ENCODE data around the gene RGMA.

The RGMA gene

DNA sequence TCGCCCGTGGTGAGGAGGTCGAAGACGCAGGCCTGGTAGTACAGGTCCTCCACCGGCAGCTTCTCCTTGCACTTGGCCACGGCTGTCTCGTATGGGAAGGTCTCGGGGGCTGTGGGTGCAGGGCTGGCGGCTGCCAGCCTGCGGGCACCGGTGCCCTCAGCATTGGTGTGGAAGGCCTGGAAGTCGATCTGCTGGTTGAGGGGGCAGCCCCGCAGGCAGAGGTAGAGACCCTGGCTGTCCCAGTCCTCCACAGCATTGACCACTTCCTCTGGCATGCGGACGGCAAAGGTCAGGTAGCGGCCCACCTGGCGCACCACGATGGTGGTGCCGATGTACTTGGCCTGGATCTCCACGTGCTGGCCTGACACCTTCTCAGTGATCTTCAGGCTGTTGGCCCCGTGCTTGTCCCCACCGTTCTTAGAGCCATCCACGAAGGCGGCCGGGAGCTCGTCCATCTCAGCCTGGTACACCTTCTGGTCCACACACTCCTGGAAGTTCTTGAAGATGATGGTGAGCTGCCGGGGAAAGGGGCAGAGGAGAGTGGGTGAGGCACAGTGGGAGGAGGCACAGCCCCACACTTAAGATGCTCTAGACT lies 43.7 kb downstream of the RGMA start:
- no peaks in the 10 kb centered on the region for H4K20me1 ChIP-seq (ENCODE audit: insufficient read depth)
- H3K36me3 ChIP-seq (ENCODE audit: insufficient read depth) = no peaks in the 10 kb centered on the region
- no peak overlapping the region for H3K9ac ChIP-seq
- no peak overlapping the region for H3K4me3 ChIP-seq (IDR thresholded peaks at IDR 0.05; ENCODE audit: insufficient read depth, low read depth, low read length)
- TF ChIP-seq, protein P1, sequence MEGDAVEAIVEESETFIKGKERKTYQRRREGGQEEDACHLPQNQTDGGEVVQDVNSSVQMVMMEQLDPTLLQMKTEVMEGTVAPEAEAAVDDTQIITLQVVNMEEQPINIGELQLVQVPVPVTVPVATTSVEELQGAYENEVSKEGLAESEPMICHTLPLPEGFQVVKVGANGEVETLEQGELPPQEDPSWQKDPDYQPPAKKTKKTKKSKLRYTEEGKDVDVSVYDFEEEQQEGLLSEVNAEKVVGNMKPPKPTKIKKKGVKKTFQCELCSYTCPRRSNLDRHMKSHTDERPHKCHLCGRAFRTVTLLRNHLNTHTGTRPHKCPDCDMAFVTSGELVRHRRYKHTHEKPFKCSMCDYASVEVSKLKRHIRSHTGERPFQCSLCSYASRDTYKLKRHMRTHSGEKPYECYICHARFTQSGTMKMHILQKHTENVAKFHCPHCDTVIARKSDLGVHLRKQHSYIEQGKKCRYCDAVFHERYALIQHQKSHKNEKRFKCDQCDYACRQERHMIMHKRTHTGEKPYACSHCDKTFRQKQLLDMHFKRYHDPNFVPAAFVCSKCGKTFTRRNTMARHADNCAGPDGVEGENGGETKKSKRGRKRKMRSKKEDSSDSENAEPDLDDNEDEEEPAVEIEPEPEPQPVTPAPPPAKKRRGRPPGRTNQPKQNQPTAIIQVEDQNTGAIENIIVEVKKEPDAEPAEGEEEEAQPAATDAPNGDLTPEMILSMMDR (conservative IDR thresholded peaks at IDR 0.05; ENCODE audit: low read depth, low read length) = no peak
- H3K4me2 ChIP-seq = no peak overlapping the region
- H2AFZ ChIP-seq (ENCODE audit: low read depth) = no peak overlapping the region
- no peaks in the 10 kb centered on the region for H3K79me2 ChIP-seq (ENCODE audit: insufficient read depth, low read depth)
- no peaks in the 10 kb centered on the region for H3K27me3 ChIP-seq (ENCODE audit: insufficient read depth, low read depth)
- no peaks in the 10 kb centered on the region for H3K4me1 ChIP-seq (ENCODE audit: low read depth, poor library complexity, severe bottlenecking)
- H3K27ac ChIP-seq = no peak overlapping the region

DNA sequence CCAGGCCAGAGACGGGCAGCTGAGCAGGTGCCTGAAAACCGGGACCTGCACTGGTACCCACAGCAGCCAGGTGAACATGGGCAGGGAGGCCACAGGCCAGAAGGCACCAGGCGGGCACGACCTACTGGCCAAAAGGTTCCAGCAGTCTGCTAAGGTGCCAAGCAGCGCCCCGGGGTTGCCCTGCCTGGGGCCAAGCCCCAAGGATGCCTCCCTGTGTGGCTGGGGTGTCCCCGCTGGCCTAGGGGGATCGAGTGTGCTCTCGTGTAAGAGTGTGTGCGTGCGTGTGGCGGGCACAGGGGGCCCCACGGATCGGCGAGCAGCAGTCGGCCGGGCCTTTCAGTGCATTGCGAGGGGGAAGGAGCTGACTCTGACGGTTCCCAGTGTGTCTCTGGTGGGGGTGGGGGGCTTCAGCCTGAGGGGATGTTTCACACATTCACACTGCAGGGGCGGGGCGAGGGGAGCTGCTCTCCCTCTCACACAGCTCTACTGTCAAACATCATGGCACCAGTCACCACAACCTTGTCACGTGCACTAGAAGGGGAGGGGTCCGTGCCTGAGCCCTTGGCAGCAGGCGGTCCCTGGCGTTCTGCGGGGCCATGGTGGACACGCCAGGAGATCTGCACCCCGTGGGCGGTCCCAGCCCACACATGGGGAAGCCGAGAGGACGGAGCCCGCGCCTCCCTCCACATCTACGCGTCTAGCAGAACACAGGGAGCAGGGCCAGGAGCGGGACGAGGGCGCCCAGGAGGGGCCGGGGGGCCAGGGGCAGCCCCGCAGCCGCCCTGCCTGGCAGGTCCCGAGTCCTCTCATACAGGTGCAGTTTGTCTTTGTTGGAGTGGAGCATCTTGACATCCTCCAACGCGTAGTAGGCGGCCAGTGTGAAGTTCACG lies 44.5 kb downstream of the RGMA start:
- Histone ChIP-seq H3K27me3 (ENCODE audit: insufficient read depth, low read depth) (no peaks in the 10 kb centered on the region), H3K36me3 (ENCODE audit: insufficient read depth) (no peaks in the 10 kb centered on the region), H3K4me1 (ENCODE audit: low read depth, poor library complexity, severe bottlenecking) (no peaks in the 10 kb centered on the region), H3K4me3 (IDR thresholded peaks at IDR 0.05; ENCODE audit: insufficient read depth, low read depth, low read length) (no peak overlapping the region), H3K27ac (no peak overlapping the region), H2AFZ (ENCODE audit: low read depth) (no peak overlapping the region), H3K79me2 (ENCODE audit: insufficient read depth, low read depth) (no peaks in the 10 kb centered on the region), H3K4me2 (no peak overlapping the region), H3K9ac (no peak overlapping the region), H4K20me1 (ENCODE audit: insufficient read depth) (no peaks in the 10 kb centered on the region)
- TF ChIP-seq, protein P1 (conservative IDR thresholded peaks at IDR 0.05; ENCODE audit: low read depth, low read length) = no peak

DNA sequence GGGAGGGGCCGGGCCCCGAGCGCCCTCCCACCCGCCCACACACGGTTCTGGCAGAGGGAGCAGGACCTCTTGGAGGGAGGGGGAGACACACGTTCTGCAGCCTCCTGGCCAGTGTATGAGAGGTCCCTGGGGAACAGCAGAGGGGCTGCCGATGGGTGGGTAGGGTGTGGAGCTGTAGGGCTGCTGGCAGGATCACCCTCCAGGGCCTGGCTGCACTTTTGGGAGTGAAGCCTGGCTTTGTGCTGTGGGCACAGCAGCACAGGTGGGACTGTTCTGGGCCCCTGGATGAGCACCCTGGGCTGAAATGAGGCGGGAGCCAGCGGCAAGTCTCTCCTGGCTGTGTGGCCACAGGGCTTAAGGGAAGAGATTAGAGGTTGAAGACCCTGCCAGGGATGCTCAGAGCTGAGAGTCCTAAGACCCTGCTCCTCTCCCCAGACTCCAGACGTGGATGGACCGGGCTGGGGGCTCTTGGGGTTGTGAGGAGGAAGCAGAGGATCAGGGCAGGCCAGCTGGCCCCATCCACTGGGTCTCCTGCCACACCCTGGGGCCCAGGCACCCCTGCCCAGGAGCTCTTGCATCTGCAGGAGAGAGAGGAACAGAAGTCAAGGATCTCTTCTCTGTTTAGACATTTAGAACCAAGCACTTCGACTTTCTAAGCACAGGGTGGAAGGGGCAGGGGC lies 45.2 kb downstream of the RGMA start:
- Histone ChIP-seq H3K27me3 (ENCODE audit: insufficient read depth, low read depth) (no peaks in the 10 kb centered on the region), H3K9ac (no peak overlapping the region), H3K27ac (no peak overlapping the region), H3K4me2 (no peak overlapping the region), H2AFZ (ENCODE audit: low read depth) (no peak overlapping the region), H3K36me3 (ENCODE audit: insufficient read depth) (no peaks in the 10 kb centered on the region), H3K4me3 (IDR thresholded peaks at IDR 0.05; ENCODE audit: insufficient read depth, low read depth, low read length) (no peak overlapping the region), H3K4me1 (ENCODE audit: low read depth, poor library complexity, severe bottlenecking) (no peaks in the 10 kb centered on the region), H3K79me2 (ENCODE audit: insufficient read depth, low read depth) (no peaks in the 10 kb centered on the region), H4K20me1 (ENCODE audit: insufficient read depth) (no peaks in the 10 kb centered on the region)
- TF ChIP-seq, protein P1 (conservative IDR thresholded peaks at IDR 0.05; ENCODE audit: low read depth, low read length) = no peak

DNA sequence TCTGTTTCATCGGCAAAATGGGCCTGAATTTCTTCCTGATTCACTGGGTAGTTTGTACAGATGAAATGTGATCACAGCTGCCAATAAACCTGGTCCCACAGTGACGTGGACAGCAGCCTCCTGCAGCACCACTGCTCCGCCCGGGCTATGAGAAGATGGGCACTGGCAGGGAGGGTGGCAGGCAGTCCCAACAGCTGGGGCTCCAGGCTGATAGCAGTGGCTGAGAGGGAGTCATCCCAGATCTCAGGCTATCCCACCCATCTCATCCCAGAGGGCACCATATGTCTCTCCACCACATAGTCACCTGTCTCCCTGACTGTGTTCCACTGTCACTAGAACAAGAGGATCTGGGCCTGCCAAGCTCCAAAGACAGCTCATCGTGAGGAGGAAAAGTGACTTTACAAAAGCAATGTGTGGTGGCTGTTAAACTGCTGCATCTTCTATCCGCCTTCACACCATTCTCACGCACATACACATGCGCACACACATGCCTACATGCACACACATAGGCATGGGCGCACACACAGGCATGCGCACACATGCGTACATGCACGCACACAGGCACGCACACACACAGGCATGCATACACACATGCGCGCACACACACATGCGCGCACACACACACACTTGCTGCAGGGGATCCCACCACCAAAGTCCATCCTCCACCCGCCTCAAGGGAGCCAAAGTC lies 46.2 kb downstream of the RGMA start:
- H3K27ac ChIP-seq = no peak overlapping the region
- H3K79me2 ChIP-seq (ENCODE audit: insufficient read depth, low read depth) = no peaks in the 10 kb centered on the region
- H4K20me1 ChIP-seq (ENCODE audit: insufficient read depth) = no peaks in the 10 kb centered on the region
- no peak overlapping the region for H3K4me3 ChIP-seq (IDR thresholded peaks at IDR 0.05; ENCODE audit: insufficient read depth, low read depth, low read length)
- H3K4me1 ChIP-seq (ENCODE audit: low read depth, poor library complexity, severe bottlenecking) = no peaks in the 10 kb centered on the region
- H3K27me3 ChIP-seq (ENCODE audit: insufficient read depth, low read depth) = no peaks in the 10 kb centered on the region
- no peak overlapping the region for H2AFZ ChIP-seq (ENCODE audit: low read depth)
- H3K36me3 ChIP-seq (ENCODE audit: insufficient read depth) = no peaks in the 10 kb centered on the region
- H3K4me2 ChIP-seq = no peak overlapping the region
- TF ChIP-seq, protein P1 (conservative IDR thresholded peaks at IDR 0.05; ENCODE audit: low read depth, low read length) = no peak
- H3K9ac ChIP-seq = no peak overlapping the region
